Astrocyte (in vitro differentiated cells and primary cell): ENCODE results near the gene SLCO6A1. TPM values are rescaled to one million over a fixed set of nuclear protein-coding genes. Genes with fewer than 3 reads are reported as not detected.
"Not testable (repeated sequence)": the region's sequence is repeated elsewhere in the genome, so short reads cannot be mapped to it uniquely, and the experiment has no call there.

Experiments
- DNase-seq: peaks from one replicate; pipeline ENCODE4 v3.0.0-alpha.2; 2010; ENCODE audit warnings: low read depth
- FAIRE-seq: peaks from 2 replicates; lab custom pipeline; 2011; peaks lifted over from hg19 to GRCh38; lab: Jason Lieb, UNC
- H2AFZ ChIP-seq: 2 replicates; pipeline ENCODE4 v1.6.0; 2012; ENCODE audit warnings: low read depth, low read length, inconsistent platforms
- H3K27ac ChIP-seq: 2 replicates; pipeline ENCODE4 v1.5.1; 2011; ENCODE audit warnings: low read depth, low read length, inconsistent platforms
- H3K27me3 ChIP-seq: 2 replicates; pipeline ENCODE4 v1.6.0; 2011; ENCODE audit warnings: low read length, inconsistent platforms; ENCODE audit not compliant: insufficient read depth
- H3K36me3 ChIP-seq: 2 replicates; pipeline ENCODE4 v1.5.1; 2011; ENCODE audit warnings: low read length, inconsistent platforms; ENCODE audit not compliant: insufficient read depth
- H3K4me1 ChIP-seq: 2 replicates; pipeline ENCODE4 v1.5.1; 2011; ENCODE audit warnings: low read length, inconsistent platforms; ENCODE audit not compliant: insufficient read depth
- H3K4me2 ChIP-seq: 2 replicates; pipeline ENCODE4 v1.6.0; 2012; ENCODE audit warnings: low read length, inconsistent platforms
- H3K4me3 ChIP-seq: 2 replicates; pipeline ENCODE4 v1.5.1; 2011; ENCODE audit warnings: low read depth, mild to moderate bottlenecking, low read length, inconsistent platforms; ENCODE audit not compliant: insufficient read depth
- H3K79me2 ChIP-seq: 2 replicates; pipeline ENCODE4 v1.6.0; 2012; ENCODE audit warnings: mild to moderate bottlenecking, low read length, inconsistent platforms; ENCODE audit not compliant: insufficient read depth
- H3K9ac ChIP-seq: 2 replicates; pipeline ENCODE4 v1.6.0; 2012; ENCODE audit warnings: mild to moderate bottlenecking, low read length, inconsistent platforms
- H3K9me3 ChIP-seq: 2 replicates; pipeline ENCODE4 v1.5.1; 2012; ENCODE audit warnings: low read depth, mild to moderate bottlenecking, low read length, inconsistent platforms; ENCODE audit not compliant: insufficient read depth
- H4K20me1 ChIP-seq: 2 replicates; pipeline ENCODE4 v1.6.0; 2012; ENCODE audit warnings: low read length, inconsistent platforms; ENCODE audit not compliant: insufficient read depth
- H3K27ac Mint-ChIP-seq: one replicate; pipeline ENCODE4 v1.8.0; 2021; ENCODE audit warnings: mild to moderate bottlenecking, mixed read lengths; ENCODE audit not compliant: unreplicated experiment
- H3K27me3 Mint-ChIP-seq: one replicate; pipeline ENCODE4 v1.8.0; 2021; ENCODE audit warnings: low read depth, mixed read lengths; ENCODE audit not compliant: unreplicated experiment
- H3K36me3 Mint-ChIP-seq: one replicate; pipeline ENCODE4 v1.8.0; 2021; ENCODE audit warnings: low read depth, mixed read lengths; ENCODE audit not compliant: unreplicated experiment
- H3K4me1 Mint-ChIP-seq: one replicate; pipeline ENCODE4 v1.8.0; 2021; ENCODE audit warnings: low read depth, mixed read lengths; ENCODE audit not compliant: unreplicated experiment
- H3K4me3 Mint-ChIP-seq: one replicate; pipeline ENCODE4 v1.8.0; 2021; ENCODE audit warnings: mild to moderate bottlenecking, moderate library complexity, mixed read lengths; ENCODE audit not compliant: unreplicated experiment
- H3K9me3 Mint-ChIP-seq: one replicate; pipeline ENCODE4 v1.8.0; 2021; ENCODE audit warnings: mild to moderate bottlenecking, mixed read lengths; ENCODE audit not compliant: unreplicated experiment
- CTCF ChIP-seq: IDR thresholded peaks from 2 replicates; pipeline ENCODE4 v1.5.1; 2011; ENCODE audit warnings: low read depth, mild to moderate bottlenecking, inconsistent platforms, low read length, moderate library complexity; ENCODE audit not compliant: insufficient read depth
- EZH2 ChIP-seq: IDR thresholded peaks from 2 replicates; pipeline ENCODE4 v1.6.1; 2012; ENCODE audit warnings: mild to moderate bottlenecking, low read length, inconsistent platforms; ENCODE audit not compliant: insufficient read depth
- total RNA-seq: library from RNA; stranded (reverse); gene quantifications from 2 replicates; pipeline ENCODE4 v1.2.1, GENCODE V29; 2021

Gene SLCO6A1
- total RNA-seq, 1 donor from 2014 or later, result not detected

DNA sequence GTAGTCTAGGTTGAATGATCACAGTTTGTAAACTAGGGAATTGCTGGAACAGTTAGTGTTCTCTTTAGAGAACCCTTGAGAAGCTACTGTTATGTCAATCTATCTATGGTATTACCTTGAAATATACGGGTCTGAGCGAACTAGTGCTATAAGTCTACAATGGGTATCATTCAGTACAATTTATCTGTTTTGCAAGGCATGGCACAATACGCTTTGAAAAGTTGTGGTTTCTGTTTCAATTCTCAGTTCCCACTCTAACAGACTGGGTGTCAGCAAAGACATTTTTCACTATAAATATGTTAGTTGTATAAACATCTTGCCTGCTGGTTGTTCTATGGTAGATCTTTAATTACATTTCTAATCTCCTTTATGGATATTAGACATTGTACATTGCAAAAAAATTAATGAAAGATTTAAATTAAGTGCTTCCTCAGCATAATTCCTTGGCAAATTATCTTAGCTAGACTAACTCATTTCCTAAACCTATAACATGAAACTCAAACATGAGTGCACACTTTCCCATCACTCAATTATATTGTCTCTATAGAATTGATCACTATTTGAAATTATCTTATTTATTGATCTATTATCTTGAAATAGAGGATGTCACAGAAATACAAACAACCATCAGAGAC is 24.9 kb upstream of the SLCO6A1 start:
- Histone ChIP-seq H3K27me3 (no peaks in the 10 kb centered on the region), H4K20me1 (no peaks in the 10 kb centered on the region), H2AFZ (no peak overlapping the region), H3K4me3 (no peak overlapping the region), H3K27ac (no peak overlapping the region), H3K4me1 (no peaks in the 10 kb centered on the region), H3K9ac (no peak overlapping the region), H3K9me3 (no peaks in the 10 kb centered on the region), H3K36me3 (no peaks in the 10 kb centered on the region), H3K79me2 (no peaks in the 10 kb centered on the region), H3K4me2 (no peak overlapping the region)
- no peak for DNase-seq
- Mint-ChIP-seq H3K27me3 (no peaks in the 10 kb centered on the region), H3K36me3 (no peaks in the 10 kb centered on the region), H3K4me1 (peaks cover 3% of the 10 kb centered on the region), H3K4me3 (no peak overlapping the region), H3K9me3 (peaks cover 6% of the 10 kb centered on the region), H3K27ac (no peak overlapping the region)
- no peak for TF ChIP-seq EZH2
- TF ChIP-seq CTCF, result no peak
- FAIRE-seq, result no peak

DNA sequence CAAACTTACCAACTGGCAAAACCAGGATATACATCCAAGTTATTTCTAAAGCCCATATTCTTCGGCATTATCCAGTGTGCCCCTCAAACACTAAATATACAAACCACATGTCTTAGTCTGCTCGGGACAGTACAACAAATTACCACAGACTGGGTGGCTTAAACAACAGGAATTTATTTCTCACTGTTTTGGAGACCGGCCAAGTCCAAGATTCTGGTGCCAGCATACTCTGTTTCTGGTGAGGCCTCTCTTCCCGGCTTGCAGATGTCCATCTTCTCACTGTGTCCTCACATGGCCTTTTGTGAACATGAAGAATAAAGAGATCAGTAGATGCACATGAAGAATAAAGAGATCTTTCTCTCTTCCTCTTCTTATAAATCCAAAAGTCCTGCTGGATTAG is 12.9 kb upstream of the SLCO6A1 start:
- Mint-ChIP-seq H3K4me1 (no peaks in the 10 kb centered on the region), H3K4me3 (no peak overlapping the region), H3K27me3 (no peaks in the 10 kb centered on the region), H3K27ac (no peak overlapping the region), H3K36me3 (no peaks in the 10 kb centered on the region), H3K9me3 (no peaks in the 10 kb centered on the region)
- Histone ChIP-seq H3K9me3 (no peaks in the 10 kb centered on the region), H3K9ac (no peak overlapping the region), H3K36me3 (no peaks in the 10 kb centered on the region), H3K27ac (no peak overlapping the region), H3K27me3 (no peaks in the 10 kb centered on the region), H3K4me2 (no peak overlapping the region), H3K4me1 (no peaks in the 10 kb centered on the region), H3K4me3 (no peak overlapping the region), H3K79me2 (no peaks in the 10 kb centered on the region), H4K20me1 (no peaks in the 10 kb centered on the region), H2AFZ (no peak overlapping the region)
- TF ChIP-seq EZH2 (no peak), CTCF (no peak)
- FAIRE-seq, result no peak
- peak; percentile 9 for DNase-seq

DNA sequence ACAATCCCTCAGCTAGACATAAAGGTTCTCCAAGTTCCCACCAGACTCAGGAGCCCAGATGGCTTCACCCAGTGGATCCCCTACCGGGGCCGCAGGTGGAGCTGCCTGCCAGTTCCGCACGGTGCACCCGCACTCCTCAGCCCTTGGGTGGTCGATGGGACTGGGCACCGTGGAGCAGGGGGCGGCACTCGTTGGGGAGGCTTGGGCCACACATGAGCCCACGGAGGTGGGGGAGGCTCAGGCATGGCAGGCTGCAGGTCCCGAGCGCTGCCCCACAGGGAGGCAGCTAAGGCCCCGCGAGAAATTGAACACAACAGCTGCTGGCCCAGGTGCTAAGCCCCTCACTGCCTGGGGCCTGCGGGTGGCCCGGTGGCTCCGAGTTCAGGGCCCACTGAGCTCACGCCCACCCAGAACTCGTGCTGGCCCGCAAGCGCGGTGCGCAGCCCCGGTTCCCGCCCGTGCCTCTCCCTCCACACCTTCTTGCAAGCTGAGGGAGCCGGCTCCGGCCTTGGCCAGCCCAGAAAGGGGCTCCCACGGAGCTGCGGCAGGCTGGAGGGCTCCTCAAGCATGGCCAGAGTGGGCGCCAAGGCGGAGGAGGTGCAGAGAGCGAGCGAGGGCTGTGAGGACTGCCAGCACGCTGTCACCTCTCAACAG is 7.4 kb downstream of the SLCO6A1 start:
- not testable (repeated sequence) for H3K9ac ChIP-seq, H3K4me2 ChIP-seq, DNase-seq, H3K4me3 ChIP-seq, H4K20me1 ChIP-seq, H3K27ac ChIP-seq, H3K4me1 ChIP-seq, H3K4me3 Mint-ChIP-seq, H3K9me3 Mint-ChIP-seq, H3K36me3 ChIP-seq, H3K36me3 Mint-ChIP-seq, H3K79me2 ChIP-seq, FAIRE-seq, H3K9me3 ChIP-seq, H3K27ac Mint-ChIP-seq, H3K27me3 ChIP-seq, H3K27me3 Mint-ChIP-seq, H2AFZ ChIP-seq, H3K4me1 Mint-ChIP-seq
